OCI-LY3 (cell line): ENCODE data around the gene TTLL5.

ENCODE experiments used
- EZH2phosphoT487 ChIP-seq: fragments of 200-600 bp; shearing (Covaris generic); IDR thresholded peaks from 2 replicates; pipeline ENCODE4 v1.6.1; 2018; ENCODE audit warnings: antibody characterized with exemption, mixed run types, low read depth
- TF ChIP-seq, protein P1 (sequence below): fragments of 200-600, 300-600 bp; sonication (generic); IDR thresholded peaks from 2 replicates; pipeline ENCODE4 v1.5.1; 2014; ENCODE audit warnings: antibody characterized with exemption, low read length, low read depth

GRCh38 chr14:75849300-75849895 is 188.4 kb downstream of the TTLL5 start:
- TF ChIP-seq, protein P1, sequence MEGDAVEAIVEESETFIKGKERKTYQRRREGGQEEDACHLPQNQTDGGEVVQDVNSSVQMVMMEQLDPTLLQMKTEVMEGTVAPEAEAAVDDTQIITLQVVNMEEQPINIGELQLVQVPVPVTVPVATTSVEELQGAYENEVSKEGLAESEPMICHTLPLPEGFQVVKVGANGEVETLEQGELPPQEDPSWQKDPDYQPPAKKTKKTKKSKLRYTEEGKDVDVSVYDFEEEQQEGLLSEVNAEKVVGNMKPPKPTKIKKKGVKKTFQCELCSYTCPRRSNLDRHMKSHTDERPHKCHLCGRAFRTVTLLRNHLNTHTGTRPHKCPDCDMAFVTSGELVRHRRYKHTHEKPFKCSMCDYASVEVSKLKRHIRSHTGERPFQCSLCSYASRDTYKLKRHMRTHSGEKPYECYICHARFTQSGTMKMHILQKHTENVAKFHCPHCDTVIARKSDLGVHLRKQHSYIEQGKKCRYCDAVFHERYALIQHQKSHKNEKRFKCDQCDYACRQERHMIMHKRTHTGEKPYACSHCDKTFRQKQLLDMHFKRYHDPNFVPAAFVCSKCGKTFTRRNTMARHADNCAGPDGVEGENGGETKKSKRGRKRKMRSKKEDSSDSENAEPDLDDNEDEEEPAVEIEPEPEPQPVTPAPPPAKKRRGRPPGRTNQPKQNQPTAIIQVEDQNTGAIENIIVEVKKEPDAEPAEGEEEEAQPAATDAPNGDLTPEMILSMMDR = no peak
- TF ChIP-seq EZH2phosphoT487 = no peak
